ENCODE data around the gene ELAVL1. TPM values are rescaled to one million over a fixed set of nuclear protein-coding genes. Genes with fewer than 3 reads are reported as not detected.
A peak's percentile ranks its signal among the peaks of the same experiment; 100 is the strongest.

The ELAVL1 gene
- total and polyA plus RNA-seq, 2 donors from 2014 or later: 34.6 to 64.7 TPM

DNA sequence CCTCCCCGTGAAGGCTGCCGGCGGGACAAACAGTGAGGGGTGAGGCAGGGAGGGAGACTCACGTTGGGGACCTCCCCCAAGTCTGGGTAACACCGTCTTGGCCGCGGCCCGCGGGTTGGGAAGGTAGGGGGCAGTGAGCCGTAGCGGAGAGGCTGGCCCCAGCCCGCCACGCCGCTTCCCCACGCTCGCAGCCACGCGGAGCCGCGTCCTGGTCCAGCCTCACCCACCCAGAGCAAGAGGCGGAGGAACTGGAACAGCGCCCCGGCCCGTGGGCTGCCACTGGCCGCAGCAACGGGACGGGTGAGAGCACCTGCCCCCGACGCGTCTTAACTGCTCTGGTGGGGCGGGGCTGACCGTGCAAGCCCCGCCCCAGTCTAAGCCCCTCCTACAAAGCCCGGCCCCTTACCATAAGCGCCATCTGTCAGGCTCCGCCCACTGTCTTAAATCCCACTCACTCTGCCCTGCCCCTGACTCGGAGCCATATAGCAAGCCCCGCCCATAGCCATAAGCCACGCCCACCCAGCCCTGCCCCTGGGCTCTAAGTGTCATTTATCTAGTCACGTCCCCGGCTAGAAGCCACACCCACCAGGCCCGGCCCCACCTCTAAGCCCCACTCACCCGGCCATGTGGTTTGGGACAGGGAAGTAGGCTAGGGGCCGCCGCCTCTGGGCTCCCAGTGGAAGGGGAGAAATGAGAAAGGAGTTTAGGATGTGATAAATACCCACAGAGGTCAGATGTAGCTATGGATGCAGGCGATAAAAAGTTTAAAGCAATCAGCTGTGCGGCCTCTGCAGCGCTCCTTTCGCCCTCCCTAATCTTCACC is 45.0 kb upstream of the ELAVL1 start:
- TF ChIP-seq, protein P1, sequence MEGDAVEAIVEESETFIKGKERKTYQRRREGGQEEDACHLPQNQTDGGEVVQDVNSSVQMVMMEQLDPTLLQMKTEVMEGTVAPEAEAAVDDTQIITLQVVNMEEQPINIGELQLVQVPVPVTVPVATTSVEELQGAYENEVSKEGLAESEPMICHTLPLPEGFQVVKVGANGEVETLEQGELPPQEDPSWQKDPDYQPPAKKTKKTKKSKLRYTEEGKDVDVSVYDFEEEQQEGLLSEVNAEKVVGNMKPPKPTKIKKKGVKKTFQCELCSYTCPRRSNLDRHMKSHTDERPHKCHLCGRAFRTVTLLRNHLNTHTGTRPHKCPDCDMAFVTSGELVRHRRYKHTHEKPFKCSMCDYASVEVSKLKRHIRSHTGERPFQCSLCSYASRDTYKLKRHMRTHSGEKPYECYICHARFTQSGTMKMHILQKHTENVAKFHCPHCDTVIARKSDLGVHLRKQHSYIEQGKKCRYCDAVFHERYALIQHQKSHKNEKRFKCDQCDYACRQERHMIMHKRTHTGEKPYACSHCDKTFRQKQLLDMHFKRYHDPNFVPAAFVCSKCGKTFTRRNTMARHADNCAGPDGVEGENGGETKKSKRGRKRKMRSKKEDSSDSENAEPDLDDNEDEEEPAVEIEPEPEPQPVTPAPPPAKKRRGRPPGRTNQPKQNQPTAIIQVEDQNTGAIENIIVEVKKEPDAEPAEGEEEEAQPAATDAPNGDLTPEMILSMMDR (IDR thresholded peaks at IDR 0.05; ENCODE audit: borderline replicate concordance, extremely low read depth, insufficient read depth): no peak
- intact Hi-C loops (cut with DNase I): no loop called here
- Histone ChIP-seq H3K9me3 (ENCODE audit: control insufficient read depth in 2 of 3, insufficient read depth in 1 of 3, low read length in 3 of 3) (no peaks in the 10 kb centered on the region), H3K9ac (ENCODE audit: low read length in 3 of 3) (no peak overlapping the region), H3K36me3 (ENCODE audit: control insufficient read depth in 2 of 3, insufficient read depth in 3 of 3, low read length in 3 of 3) (no peaks in the 10 kb centered on the region), H3K4me3 (ENCODE audit: low read length in 3 of 3) (peak overlapping the region in 1 of 3 donors; percentile 29), H3K27ac (ENCODE audit: low read depth in 2 of 2, low read length in 2 of 2) (no peak overlapping the region), H3K27me3 (ENCODE audit: control insufficient read depth, insufficient read depth, low read length) (no peaks in the 10 kb centered on the region), H3K4me1 (ENCODE audit: control insufficient read depth in 2 of 3, insufficient read depth in 2 of 3, low read depth in 1 of 3, low read length in 3 of 3) (no peaks in the 10 kb centered on the region)
- DNase-seq (peak; percentile 93 to 97 (median 94)), FAIRE-seq (no peak)

DNA sequence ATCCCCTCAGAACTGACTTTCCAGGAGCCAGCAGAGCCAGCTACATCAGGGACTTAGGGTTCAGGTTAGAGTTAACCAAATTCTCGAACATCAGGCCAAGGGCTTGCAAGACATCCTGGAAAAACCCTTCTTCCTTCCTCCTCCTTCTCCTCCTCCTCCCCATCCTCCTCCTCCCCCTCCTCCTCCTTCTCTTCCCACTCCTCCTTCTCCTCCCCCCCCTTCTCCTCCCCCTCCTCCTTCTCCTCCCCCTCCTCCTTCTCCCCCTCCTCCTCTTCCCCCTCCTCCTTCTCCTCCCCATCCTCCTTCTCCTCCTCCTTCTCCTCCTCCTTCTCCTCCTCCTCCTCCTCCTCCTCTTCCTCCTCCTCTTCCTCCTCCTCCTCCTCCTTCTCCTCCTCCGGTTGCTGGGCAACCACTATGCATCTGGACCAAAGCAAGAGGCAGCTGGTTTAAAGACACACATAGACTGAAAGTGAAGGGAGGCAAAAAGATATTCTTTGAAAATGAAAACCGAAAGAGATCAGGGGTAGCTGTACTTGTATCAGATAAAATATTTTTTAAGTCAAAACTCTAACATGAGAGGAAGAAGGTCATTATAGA is 41.2 kb upstream of the ELAVL1 start:
- Histone ChIP-seq H3K9ac (ENCODE audit: low read length in 3 of 3) (no peak overlapping the region), H3K36me3 (ENCODE audit: control insufficient read depth in 2 of 3, insufficient read depth in 3 of 3, low read length in 3 of 3) (no peaks in the 10 kb centered on the region), H3K27ac (ENCODE audit: low read depth in 2 of 2, low read length in 2 of 2) (no peak overlapping the region), H3K9me3 (ENCODE audit: control insufficient read depth in 2 of 3, insufficient read depth in 1 of 3, low read length in 3 of 3) (no peaks in the 10 kb centered on the region), H3K4me1 (ENCODE audit: control insufficient read depth in 2 of 3, insufficient read depth in 2 of 3, low read depth in 1 of 3, low read length in 3 of 3) (no peaks in the 10 kb centered on the region), H3K27me3 (ENCODE audit: control insufficient read depth, insufficient read depth, low read length) (no peaks in the 10 kb centered on the region), H3K4me3 (ENCODE audit: low read length in 3 of 3) (no peak overlapping the region)
- TF ChIP-seq, protein P1 (IDR thresholded peaks at IDR 0.05; ENCODE audit: borderline replicate concordance, extremely low read depth, insufficient read depth): no peak
- no peak for DNase-seq
- intact Hi-C loops (cut with DNase I): no loop called here
- no peak for FAIRE-seq

DNA sequence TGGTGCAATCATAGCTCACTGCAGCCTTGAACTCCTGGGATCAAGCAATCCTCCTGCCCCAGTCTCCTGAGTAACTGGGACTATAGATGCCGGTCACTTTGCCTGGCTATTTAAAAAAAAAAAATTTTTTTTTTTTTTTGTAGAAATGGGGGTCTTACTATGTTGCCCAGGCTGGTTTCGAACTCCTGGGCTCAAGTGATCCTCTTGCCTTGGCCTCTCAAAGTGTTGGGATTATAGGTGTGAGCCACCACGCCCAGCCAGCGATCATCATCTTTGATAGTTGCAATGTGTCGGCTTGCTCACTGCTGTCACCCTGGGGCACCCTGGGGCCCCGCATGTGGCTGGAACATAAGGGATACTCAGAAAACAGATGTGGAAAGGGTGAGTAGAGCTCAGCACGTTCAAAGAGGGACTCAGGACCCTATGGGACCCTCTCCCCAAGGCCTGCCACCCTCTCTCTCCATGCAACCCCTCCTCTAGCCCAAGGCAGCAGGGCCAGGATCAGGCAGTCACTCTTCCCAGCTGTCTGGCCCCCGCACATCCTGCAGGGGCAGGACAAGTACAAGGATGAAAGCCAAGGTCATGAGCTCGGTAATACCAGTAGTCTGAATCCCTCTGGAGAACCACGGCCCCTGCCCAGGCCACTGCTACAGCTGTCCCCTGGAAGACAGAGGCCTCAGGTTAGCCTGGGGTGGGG is 40.6 kb upstream of the ELAVL1 start:
- Histone ChIP-seq H3K27me3 (ENCODE audit: control insufficient read depth, insufficient read depth, low read length) (no peaks in the 10 kb centered on the region), H3K4me1 (ENCODE audit: control insufficient read depth in 2 of 3, insufficient read depth in 2 of 3, low read depth in 1 of 3, low read length in 3 of 3) (no peaks in the 10 kb centered on the region), H3K4me3 (ENCODE audit: low read length in 3 of 3) (no peak overlapping the region), H3K9me3 (ENCODE audit: control insufficient read depth in 2 of 3, insufficient read depth in 1 of 3, low read length in 3 of 3) (no peaks in the 10 kb centered on the region), H3K36me3 (ENCODE audit: control insufficient read depth in 2 of 3, insufficient read depth in 3 of 3, low read length in 3 of 3) (no peaks in the 10 kb centered on the region), H3K27ac (ENCODE audit: low read depth in 2 of 2, low read length in 2 of 2) (no peak overlapping the region), H3K9ac (ENCODE audit: low read length in 3 of 3) (no peak overlapping the region)
- intact Hi-C loops (cut with DNase I): no loop called here
- DNase-seq: no peak
- TF ChIP-seq, protein P1 (IDR thresholded peaks at IDR 0.05; ENCODE audit: borderline replicate concordance, extremely low read depth, insufficient read depth): no peak
- no peak for FAIRE-seq

Measured in kidney (tissue), 14 donors.